Measurements from ENCODE around the gene CERKL.
"Not testable (repeated sequence)": the region's sequence is repeated elsewhere in the genome, so short reads cannot be mapped to it uniquely, and the experiment has no call there.

DNA sequence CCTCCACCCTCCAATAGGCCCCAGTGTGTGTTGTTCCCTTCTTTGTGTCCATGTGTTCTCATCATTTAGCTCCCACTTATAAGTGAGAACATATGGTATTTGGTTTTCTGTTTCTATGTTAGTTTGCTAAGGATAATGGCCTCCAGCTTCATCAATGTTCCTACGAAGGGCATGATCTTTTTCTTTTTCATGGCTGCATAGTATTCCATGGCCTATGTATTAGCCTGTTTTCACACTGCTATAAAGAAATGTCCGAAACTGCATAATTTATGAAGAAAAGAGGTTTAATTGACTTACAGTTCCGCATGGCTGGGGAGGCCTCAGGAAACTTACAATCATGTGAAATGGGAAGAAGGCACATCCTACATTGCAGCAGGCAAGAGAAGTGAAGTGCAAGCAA lies 45.6 kb upstream of the CERKL start:
- TF ChIP-seq CTCF, EP300, POLR2A, POLR2AphosphoS5 (IDR thresholded peaks at IDR 0.05): not testable (repeated sequence)
